Lung (tissue), 12 donors: Measurements from ENCODE around the gene TMEM181. TPM values are rescaled to one million over a fixed set of nuclear protein-coding genes. Genes with fewer than 3 reads are reported as not detected.

Source experiments
- ATAC-seq: fragments of 200-7000 bp; cut with Tn5 transposase; one replicate; pipeline ENCODE4 v1.9.1; 2020; ENCODE audit warnings: moderate number of reproducible peaks; ENCODE audit not compliant: insufficient read depth, low FRiP score
- DNase-seq, 3 donors: peaks; one replicate each; pipeline ENCODE4 v3.0.0-alpha.2; 2013 to 2017
- H3K27ac ChIP-seq, 2 donors: one replicate each; pipeline ENCODE4 v1.5.1; 2013; ENCODE audit warnings: mild to moderate bottlenecking in 2 of 2, moderate library complexity in 2 of 2, control low read depth in 1 of 2, inconsistent platforms in 1 of 2, low read depth in 1 of 2, low read length in 1 of 2
- H3K27me3 ChIP-seq, 3 donors: one replicate each; pipeline ENCODE4 v1.5.1; 2013; ENCODE audit warnings: low read length in 2 of 3; ENCODE audit not compliant: control insufficient read depth in 3 of 3, insufficient read depth in 3 of 3
- H3K36me3 ChIP-seq, 4 donors: one replicate each; pipeline ENCODE4 v1.5.1; 2013; ENCODE audit warnings: low read length in 4 of 4, mild to moderate bottlenecking in 1 of 4, moderate library complexity in 1 of 4; ENCODE audit not compliant: control insufficient read depth in 4 of 4, insufficient read depth in 4 of 4
- H3K4me1 ChIP-seq, 5 donors: one replicate each; pipeline ENCODE4 v1.5.1; 2013; ENCODE audit warnings: low read length in 5 of 5, mild to moderate bottlenecking in 2 of 5, moderate library complexity in 1 of 5; ENCODE audit not compliant: control insufficient read depth in 5 of 5, insufficient read depth in 5 of 5
- H3K4me3 ChIP-seq: one replicate; pipeline ENCODE4 v1.5.1; 2013; ENCODE audit warnings: mild to moderate bottlenecking, control low read depth, moderate library complexity
- H3K9ac ChIP-seq, 2 donors: one replicate each; pipeline ENCODE4 v1.5.1; 2013; ENCODE audit warnings: low read length in 2 of 2, control low read depth in 1 of 2; ENCODE audit not compliant: insufficient read depth in 1 of 2
- H3K9me3 ChIP-seq, 4 donors: one replicate each; pipeline ENCODE4 v1.5.1; 2013; ENCODE audit warnings: low read length in 3 of 4, mild to moderate bottlenecking in 1 of 4, moderate library complexity in 1 of 4; ENCODE audit not compliant: control insufficient read depth in 4 of 4, insufficient read depth in 3 of 4
- CTCF ChIP-seq: IDR thresholded peaks from 2 replicates; pipeline ENCODE4 v1.5.1; 2012; ENCODE audit warnings: mild to moderate bottlenecking; ENCODE audit errors: control extremely low read depth, extremely low read depth
- WGBS, 2 donors: extraction: QIAGEN DNeasy Blood & Tissue Kit; methylation state at CpG; one replicate each; pipeline ENCODE4 v1.1.7; 2013; 5-methylcytosine and 5-hydroxymethylcytosine counted together
- polyA plus RNA-seq, 2 donors: library from polyadenylated mRNA; stranded (reverse); fragments of 200-250 nt; gene quantifications; one replicate each; pipeline ENCODE4 v1.2.1, GENCODE V29; 2013
- total RNA-seq, 2 donors: library from RNA; depleted of rRNA in 1 of 2; stranded (reverse); fragments of >200 nt in 1 of 2; gene quantifications; one replicate each; pipeline ENCODE4 v1.2.1, GENCODE V29; 2014 to 2021
- donor health status: control.
- donor health status: control.
- donor health status: Bipolar disorder and iron deficiency.
- donor health status: healthy.
- donor health status: DM: yes; HTN: yes; CAD: no.

The TMEM181 gene
- total and polyA plus RNA-seq, 4 donors = 14.5 to 28.5 (median 20.5) TPM

- no peak overlapping the region for H3K9ac ChIP-seq
Observed at GRCh38 chr6:158628542-158628941, 68.7 kb downstream of the TMEM181 start.

GRCh38 chr6:158629367-158630221 lies 69.7 kb downstream of the TMEM181 start:
- no peaks in the 10 kb centered on the region for H3K27me3 ChIP-seq
- no peak for TF ChIP-seq CTCF
- H3K4me3 ChIP-seq = no peak overlapping the region
- DNase-seq = no peak
- peaks cover 0 to 23% (median 9%) of the 10 kb centered on the region in 5 donors for H3K4me1 ChIP-seq
- peaks cover 0 to 49% (median 12%) of the 10 kb centered on the region in 4 donors for H3K36me3 ChIP-seq
- ATAC-seq = no peak
- H3K9me3 ChIP-seq = no peaks in the 10 kb centered on the region
- no peak overlapping the region for H3K27ac ChIP-seq
- WGBS, 2 donors = 89 to 90% methylated on average over 20 of the region's 20 CpGs
- H3K9ac ChIP-seq = no peak overlapping the region

More at GRCh38 chr6:158628542-158628941, 68.7 kb downstream of the TMEM181 start:
- DNase-seq (no peak), ATAC-seq (no peak)
- H3K27me3 ChIP-seq = no peaks in the 10 kb centered on the region
- WGBS, 2 donors = 91 to 97% methylated on average over 14 to 17 of the region's 17 CpGs
- H3K4me1 ChIP-seq = peaks cover 0 to 23% (median 9%) of the 10 kb centered on the region in 5 donors
- H3K36me3 ChIP-seq = peaks cover 0 to 51% (median 12%) of the 10 kb centered on the region in 4 donors
- no peak overlapping the region for H3K27ac ChIP-seq
- TF ChIP-seq CTCF = no peak
- no peaks in the 10 kb centered on the region for H3K9me3 ChIP-seq
- H3K4me3 ChIP-seq = no peak overlapping the region

GRCh38 chr6:158630938-158631616 lies 71.2 kb downstream of the TMEM181 start:
- ATAC-seq = no peak
- no peaks in the 10 kb centered on the region for H3K9me3 ChIP-seq
- 67 to 87% methylated on average over 19 of the region's 19 CpGs for WGBS, 2 donors
- no peak overlapping the region for H3K4me3 ChIP-seq
- peak overlapping the region; percentile 67 to 78 for H3K27ac ChIP-seq
- TF ChIP-seq CTCF = no peak
- peaks cover 6 to 44% (median 12%) of the 10 kb centered on the region in 4 donors for H3K36me3 ChIP-seq
- H3K4me1 ChIP-seq = peaks cover 0 to 23% (median 9%) of the 10 kb centered on the region in 5 donors
- no peak overlapping the region for H3K9ac ChIP-seq
- peak in 1 of 3 donors; percentile 20 for DNase-seq
- H3K27me3 ChIP-seq = no peaks in the 10 kb centered on the region
